ENCODE measurements around the gene PGLYRP2. TPM values are rescaled to one million over a fixed set of nuclear protein-coding genes. Genes with fewer than 3 reads are reported as not detected.

The PGLYRP2 gene
- polyA plus RNA-seq, 1 of the 3 experiments (the other 2 are of a cell fraction): not detected

GRCh38 chr19:15438577-15438976, 40.7 kb downstream of the PGLYRP2 start:
- DNase-seq: no peak
- POLR2A ChIA-PET: interaction anchor here (0.6 kb wide), 1 partner anchor 51 kb away, joined by 3 read pairs; no protein-coding TSS in a partner anchor
- Histone ChIP-seq H3K4me2 (no peak overlapping the region), H3K27ac (ENCODE audit: low read depth in 2 of 2, low read length in 1 of 2) (no peak overlapping the region), H3K9me2 (no peaks in the 10 kb centered on the region), H3K9me3 (no peaks in the 10 kb centered on the region), H3K36me3 (replicated peaks in 1 of 2; ENCODE audit: control insufficient read depth in 1 of 2, insufficient read depth in 2 of 2, low read length in 1 of 2) (no peaks in the 10 kb centered on the region), H2AFZ (ENCODE audit: low read depth) (no peak overlapping the region), H3K4me1 (ENCODE audit: control insufficient read depth in 1 of 2, insufficient read depth in 2 of 2, low read depth in 1 of 2, low read length in 1 of 2) (peaks cover 0 to 1% of the 10 kb centered on the region in 2 experiments; a peak in 1 of 4 replicates), H3F3A (replicated peaks; ENCODE audit: insufficient read depth) (no peaks in the 10 kb centered on the region), H3K9ac (no peak overlapping the region), H3K4me3 (ENCODE audit: low read depth in 2 of 2, low read length in 1 of 2) (no peak overlapping the region), H3K79me2 (ENCODE audit: insufficient read depth) (no peaks in the 10 kb centered on the region), H4K20me1 (ENCODE audit: insufficient read depth) (no peaks in the 10 kb centered on the region), H3K27me3 (ENCODE audit: insufficient read depth) (no peaks in the 10 kb centered on the region)
- TF ChIP-seq TEAD4 (IDR thresholded peaks at IDR 0.05; ENCODE audit: borderline replicate concordance, insufficient read depth) (no peak), RXRA (IDR thresholded peaks at IDR 0.05; ENCODE audit: borderline replicate concordance, low read depth) (no peak), USF2 (IDR thresholded peaks at IDR 0.05; ENCODE audit: borderline replicate concordance, low read depth, low read length) (no peak), POLR2AphosphoS5 (IDR thresholded peaks at IDR 0.05; ENCODE audit: low read depth, low read length) (no peak), RAD21 (IDR thresholded peaks at IDR 0.05; ENCODE audit: low read length) (no peak), MEF2A (IDR thresholded peaks at IDR 0.05; ENCODE audit: borderline replicate concordance, low read depth) (no peak), NRF1 (IDR thresholded peaks at IDR 0.05; ENCODE audit: low read depth, low read length) (no peak), FOSL2 (IDR thresholded peaks at IDR 0.05; ENCODE audit: borderline replicate concordance, low read depth) (no peak), CTCF (IDR thresholded peaks at IDR 0.05) (no peak), SMC3 (IDR thresholded peaks at IDR 0.05; ENCODE audit: low read depth, low read length) (no peak), JUND (IDR thresholded peaks at IDR 0.05) (no peak), REST (IDR thresholded peaks at IDR 0.05; ENCODE audit: low read depth, low read length) (no peak), ELF1 (IDR thresholded peaks at IDR 0.05) (no peak), EZH2phosphoT487 (IDR thresholded peaks at IDR 0.05; ENCODE audit: borderline replicate concordance, low read depth) (no peak), RCOR1 (IDR thresholded peaks at IDR 0.05; ENCODE audit: low read length) (no peak), RFX5 (IDR thresholded peaks at IDR 0.05; ENCODE audit: low read length) (no peak)
- CTCF ChIA-PET: interaction anchor here (1.2 kb wide), 2 partner anchors 10 to 347 kb away, joined by 3 to 5 read pairs; no protein-coding TSS in a partner anchor
- WGBS (ENCODE audit: low lambda C conversion rate): 70% methylated on average over 2 of the region's 27 CpGs

All from SK-N-SH (cell line).